DMS 273 treated with DMSO at 0.1 percent for 48 hours (cell line): ENCODE measurements around the gene ERC2.

Experiments used
- DNase-seq: peaks from one replicate; lab custom pipeline; 2025; lab: John Stamatoyannopoulos, UW

Gene ERC2

DNA sequence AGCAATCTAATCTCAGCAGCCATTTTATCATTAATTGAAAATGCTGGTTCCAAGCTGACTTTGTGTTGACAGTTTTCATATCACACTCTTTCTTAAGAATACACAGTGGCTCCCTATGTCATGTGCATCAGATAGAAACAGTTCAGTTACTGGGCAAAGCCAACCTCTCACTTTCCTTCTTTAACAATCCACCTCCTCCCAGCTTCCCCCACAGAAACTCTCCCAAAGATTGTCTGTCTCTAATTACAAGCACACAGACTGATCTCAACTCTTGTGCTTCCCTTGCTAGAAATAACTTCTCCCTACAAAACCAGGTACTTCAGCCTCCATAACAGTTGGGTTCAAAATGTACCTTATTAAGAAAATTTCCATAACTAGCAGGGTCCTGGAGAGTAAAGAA, 752.2 kb downstream of the ERC2 start:
- no peak for DNase-seq

DNA sequence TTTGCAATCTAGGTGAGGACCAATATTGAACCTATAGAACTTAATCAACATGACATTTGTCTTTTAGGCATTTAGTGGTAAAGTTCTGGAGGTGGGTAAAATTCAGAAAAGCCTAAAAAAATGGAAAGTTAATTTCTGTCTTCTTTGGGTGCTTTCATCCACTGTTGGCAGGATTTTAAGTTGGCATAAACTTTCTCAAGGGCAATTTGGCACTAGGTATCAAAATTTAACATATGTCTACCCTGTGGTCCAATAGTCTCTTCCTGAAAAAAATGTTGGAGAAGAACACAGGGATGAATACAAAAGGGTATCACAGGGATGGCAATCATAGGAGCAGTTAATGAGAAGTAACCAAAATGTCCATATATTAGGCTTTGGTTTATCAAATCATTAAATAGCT, 754.2 kb downstream of the ERC2 start:
- DNase-seq = no peak

- DNase-seq = no peak
Observed at GRCh38 chr3:55711646-55712045, 756.6 kb downstream of the ERC2 start.

DNA sequence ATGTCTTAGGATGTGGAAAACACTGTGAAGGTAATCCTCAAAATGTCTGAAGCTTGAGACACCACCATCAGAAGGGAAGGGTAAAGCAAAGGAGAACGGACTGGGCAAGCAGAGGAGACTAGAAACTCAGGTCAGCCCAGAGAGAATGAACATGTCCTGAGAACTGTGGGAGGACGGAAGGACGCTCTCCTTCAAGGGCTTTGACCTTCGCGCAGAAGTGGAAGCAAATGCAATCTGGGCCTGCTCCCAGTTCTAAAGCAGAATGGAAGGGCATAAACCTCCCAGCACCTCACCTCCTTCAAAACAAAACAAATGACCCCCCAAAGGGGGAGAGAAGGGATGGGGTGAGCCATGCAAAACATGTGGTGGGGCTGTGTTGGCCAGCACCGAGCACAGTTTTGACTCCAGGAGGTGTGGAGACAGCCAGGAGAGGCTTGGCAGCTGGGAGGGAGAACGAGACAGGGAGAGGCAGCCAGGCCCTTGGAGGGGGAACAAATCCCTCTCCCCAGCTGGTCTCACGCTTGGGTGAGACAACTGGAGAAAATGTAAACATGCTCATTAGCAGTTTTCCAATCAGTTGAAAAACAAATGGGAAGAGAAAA, 758.8 kb downstream of the ERC2 start:
- no peak for DNase-seq

DNA sequence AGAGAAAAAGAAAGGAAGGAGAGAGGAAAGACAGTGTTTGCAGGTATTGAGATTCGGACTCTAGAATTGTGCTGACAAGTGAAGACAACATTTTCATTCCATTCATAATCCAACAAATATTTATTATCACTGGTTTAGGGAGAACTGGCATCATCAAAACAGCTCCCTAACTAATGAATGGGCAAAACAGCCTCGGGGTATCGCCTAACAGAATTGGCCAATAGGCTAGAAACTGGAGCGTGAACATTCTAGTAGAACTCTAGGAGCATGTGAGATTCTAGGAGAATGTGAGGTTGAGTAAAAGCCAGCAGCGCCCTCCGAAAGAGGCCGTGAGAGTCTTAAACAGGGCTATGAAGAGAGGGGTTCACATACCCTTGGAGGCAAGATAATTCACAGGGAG, 759.3 kb downstream of the ERC2 start:
- no peak for DNase-seq

DNA sequence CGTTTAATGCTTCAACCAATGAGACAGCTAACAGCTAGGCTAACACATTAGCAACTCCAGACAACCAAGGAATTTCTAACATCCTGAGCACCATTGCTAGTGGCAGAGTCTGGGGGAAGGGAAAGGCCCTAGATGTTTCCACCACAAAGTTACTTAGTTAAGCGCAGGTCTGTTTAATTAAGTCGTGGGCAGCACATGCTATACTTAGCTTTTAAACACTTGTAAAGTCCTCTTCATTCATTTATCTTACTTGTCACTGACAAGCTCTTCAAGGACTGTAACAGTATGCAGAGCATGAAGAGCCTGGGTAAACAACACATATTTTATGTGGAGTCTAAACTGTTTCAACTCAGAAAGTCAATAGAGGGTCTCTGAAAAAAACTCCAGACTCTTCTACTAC, 760.0 kb downstream of the ERC2 start:
- DNase-seq = no peak

GRCh38 chr3:55704521-55704920, 763.7 kb downstream of the ERC2 start:
- DNase-seq = no peak

DNA sequence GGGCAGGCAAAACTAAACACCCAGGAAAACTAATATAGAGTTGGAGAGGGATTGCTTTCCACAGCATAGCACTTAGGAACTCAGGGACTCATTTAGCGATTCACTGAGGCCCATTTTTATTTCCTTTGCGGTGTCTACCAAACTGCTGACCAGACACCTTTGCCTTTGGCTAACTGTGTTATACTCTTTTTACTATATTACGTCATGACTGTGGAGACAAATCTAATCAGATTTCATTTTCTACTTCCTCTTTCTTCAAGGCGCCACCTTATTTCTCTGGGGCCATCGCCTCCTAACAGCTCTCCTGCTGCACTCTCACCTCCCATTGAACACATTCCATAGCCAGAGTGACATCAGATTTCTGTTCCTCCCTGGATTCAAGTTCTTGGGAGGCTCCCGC, 765.4 kb downstream of the ERC2 start:
- DNase-seq = no peak

DNA sequence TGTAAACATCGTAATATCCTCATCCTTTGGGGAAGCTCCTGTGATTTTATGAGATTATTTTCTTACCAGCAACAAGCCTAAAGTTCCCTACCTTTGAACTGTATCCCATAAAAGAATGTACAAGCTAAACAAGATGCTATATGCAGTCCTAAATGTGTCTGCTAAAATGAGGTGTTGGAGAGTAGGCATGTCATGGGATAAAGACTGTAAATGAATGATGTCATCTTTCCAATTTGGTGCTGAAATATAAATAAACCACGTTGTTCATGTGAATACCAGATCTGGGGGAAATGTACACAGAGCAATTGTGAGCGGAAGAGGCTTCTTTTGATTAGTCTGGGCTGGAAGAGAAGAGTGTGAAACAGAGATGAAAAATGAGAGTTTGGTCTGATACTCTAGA, 766.3 kb downstream of the ERC2 start:
- DNase-seq = no peak

- no peak for DNase-seq
Observed at GRCh38 chr3:55698831-55699230, 769.4 kb downstream of the ERC2 start.

- no peak for DNase-seq
Observed at GRCh38 chr3:55697177-55697865, 770.9 kb downstream of the ERC2 start.

DNA sequence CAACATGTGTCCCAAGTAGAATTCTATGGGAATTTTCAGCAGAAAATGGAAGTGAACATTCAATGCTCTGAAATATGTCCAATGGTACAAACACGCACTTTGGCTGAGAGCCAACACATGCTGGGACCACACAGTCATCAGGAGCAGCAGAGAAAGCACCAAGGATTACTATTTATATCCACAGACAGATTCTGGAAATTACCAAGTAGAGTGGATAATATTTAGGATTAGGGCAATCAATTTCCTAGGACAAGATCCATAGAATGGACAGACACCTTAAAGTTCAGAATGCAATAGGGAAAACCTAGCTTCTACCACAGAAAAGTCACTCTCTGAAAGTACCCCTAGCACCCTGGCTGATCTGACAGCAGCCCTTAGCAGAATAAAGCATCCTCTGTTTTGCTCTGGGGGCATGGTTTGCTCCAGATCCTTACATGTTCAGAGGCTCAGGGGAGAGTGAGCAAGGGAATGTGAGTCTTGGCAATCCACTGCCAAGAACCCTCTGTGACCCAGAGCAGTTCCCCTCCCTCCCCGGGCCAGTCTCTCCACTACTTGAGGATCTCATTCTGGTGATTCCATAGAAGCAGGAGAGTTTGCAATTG, 775.2 kb downstream of the ERC2 start:
- no peak for DNase-seq

DNA sequence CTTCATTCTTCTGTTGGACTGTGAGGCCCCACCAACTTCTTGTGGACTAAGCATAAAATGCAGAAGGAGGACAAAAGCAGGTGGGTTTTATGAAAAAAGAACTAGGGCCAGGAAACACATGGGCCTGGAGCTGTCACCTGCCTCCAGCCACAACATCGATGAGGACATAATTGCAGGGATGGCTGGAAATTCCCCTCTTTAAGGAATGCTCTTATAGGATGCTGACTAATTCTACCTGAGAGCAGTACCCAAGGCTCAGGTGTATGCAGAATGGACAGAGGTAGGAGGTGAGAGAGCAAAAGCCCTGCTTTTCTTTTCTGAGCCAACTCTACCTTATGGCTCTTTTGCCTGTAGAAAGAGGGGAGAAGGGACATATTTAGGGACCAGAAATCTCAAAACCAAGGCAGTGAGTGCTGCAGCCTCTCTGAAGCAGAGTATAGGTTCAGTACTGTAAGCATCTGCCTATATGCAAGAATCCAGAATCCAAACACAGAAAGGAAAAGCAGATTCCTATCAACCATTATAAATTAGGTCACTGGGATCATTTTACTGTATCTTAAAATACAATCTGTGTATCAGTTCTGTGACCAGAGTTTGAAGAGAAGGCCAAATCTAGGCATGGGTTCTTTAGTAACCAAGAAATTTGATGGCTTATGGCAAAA, 775.8 kb downstream of the ERC2 start:
- DNase-seq = no peak

- no peak for DNase-seq
Observed at GRCh38 chr3:55691141-55691540, 777.1 kb downstream of the ERC2 start.

DNA sequence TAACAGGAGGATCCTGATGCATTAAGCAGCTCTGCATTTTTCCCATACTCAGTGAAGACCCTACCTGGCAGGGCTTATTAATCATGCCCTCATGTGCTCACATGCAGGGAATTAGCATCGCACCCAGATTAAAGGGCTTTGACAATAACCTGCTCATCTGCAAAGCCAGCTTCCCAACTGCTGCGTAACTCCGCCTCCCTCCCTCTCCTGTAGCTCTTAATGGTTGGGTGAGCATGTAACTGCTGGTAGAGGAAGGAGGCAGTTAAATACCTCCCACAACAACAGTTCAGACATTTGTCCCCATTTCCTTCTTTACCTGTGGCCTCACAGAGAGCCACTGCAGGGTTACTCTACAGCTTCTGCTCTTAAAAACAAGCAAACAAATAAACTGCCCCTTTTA, 777.5 kb downstream of the ERC2 start:
- DNase-seq = no peak

DNA sequence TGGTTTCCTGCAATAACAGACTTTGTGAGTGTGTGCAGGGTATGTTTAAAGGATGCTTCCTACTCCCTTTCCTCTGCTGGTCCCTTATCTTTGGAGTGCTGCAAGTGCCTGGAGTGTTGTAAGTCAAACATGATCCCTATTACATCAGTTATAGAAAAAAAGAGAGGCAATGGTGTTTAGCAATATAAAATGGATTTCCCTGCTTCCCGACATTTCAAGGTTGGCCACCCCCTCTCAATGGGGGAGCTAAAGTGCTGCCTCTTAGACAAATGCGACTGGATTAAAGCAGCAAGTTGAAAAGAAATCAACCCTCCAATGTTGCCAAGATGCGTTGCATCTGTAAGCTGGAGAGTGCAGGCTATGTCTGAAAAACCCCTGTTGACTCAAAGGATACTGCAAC, 778.1 kb downstream of the ERC2 start:
- DNase-seq = no peak

DNA sequence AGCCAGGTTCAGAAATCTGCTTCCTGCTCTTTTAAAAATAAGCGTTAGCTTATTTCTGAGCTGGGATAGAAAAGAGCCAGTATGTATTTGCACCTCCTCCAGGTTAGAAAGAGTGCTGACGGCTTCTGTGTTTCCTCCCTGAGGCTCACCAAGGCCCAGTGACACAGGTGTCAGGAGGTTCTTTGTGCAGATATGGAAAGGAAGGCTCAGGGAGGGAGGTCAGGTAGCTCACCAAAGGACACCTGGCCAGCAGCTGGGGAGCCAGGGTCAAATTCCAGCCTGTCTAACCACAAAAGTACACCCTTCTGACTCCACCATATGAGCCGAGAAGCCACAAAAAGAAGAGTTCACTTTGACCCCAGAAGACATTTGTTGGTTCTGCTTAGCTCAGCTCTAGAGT, 780.1 kb downstream of the ERC2 start:
- no peak for DNase-seq

- no peak for DNase-seq
Observed at GRCh38 chr3:55687526-55687925, 780.7 kb downstream of the ERC2 start.

GRCh38 chr3:55686426-55687254, 781.6 kb downstream of the ERC2 start:
- no peak for DNase-seq

GRCh38 chr3:55683666-55684270, 784.5 kb downstream of the ERC2 start:
- DNase-seq = no peak

GRCh38 chr3:55682461-55682860, 785.8 kb downstream of the ERC2 start:
- no peak for DNase-seq
